Fibroblast of gingiva (primary cell): ENCODE measurements around the gene CD74.

Experiments
- DNase-seq: peaks from one replicate; pipeline ENCODE4 v3.0.0-alpha.2; 2011; ENCODE audit warnings: low read depth

The CD74 gene

GRCh38 chr5:150364004-150364403 is 48.7 kb downstream of the CD74 start:
- DNase-seq: no peak

GRCh38 chr5:150363185-150363584 is 49.5 kb downstream of the CD74 start:
- DNase-seq: no peak

- DNase-seq: no peak
Measured at GRCh38 chr5:150361301-150361700, 51.4 kb downstream of the CD74 start.

- DNase-seq: no peak
Measured at GRCh38 chr5:150358261-150359095, 54.2 kb downstream of the CD74 start.

GRCh38 chr5:150357326-150358260 is 55.1 kb downstream of the CD74 start, which contains the start of gene TCOF1:
TCOF1 (plus strand) TSS chr5:150357697; CDS start chr5:150357747, 50 bp downstream.
- peak; percentile 90 for DNase-seq

- no peak for DNase-seq
Measured at GRCh38 chr5:150356575-150357294, 56.0 kb downstream of the CD74 start.

GRCh38 chr5:150355791-150356190 is 56.9 kb downstream of the CD74 start:
- DNase-seq: no peak

GRCh38 chr5:150353032-150353675 is 59.6 kb downstream of the CD74 start:
- DNase-seq: no peak

- DNase-seq: no peak
Measured at GRCh38 chr5:150352244-150353031, 60.3 kb downstream of the CD74 start.
